Stimulated activated CD4-positive, alpha-beta T cell treated with anti-CD3 and anti-CD28 coated beads, Interleukin-1b, Interleukin-23, amount 100 ng/mL, for 24 hours (primary cell): ENCODE data around the gene GK2.

Experiments used
- DNase-seq, 4 experiments: peaks; one replicate each; pipeline ENCODE4 v3.0.0-alpha.2; 2020; ENCODE audit warnings: low read depth in 4 of 4, low spot score in 1 of 4

GK2 gene

DNA sequence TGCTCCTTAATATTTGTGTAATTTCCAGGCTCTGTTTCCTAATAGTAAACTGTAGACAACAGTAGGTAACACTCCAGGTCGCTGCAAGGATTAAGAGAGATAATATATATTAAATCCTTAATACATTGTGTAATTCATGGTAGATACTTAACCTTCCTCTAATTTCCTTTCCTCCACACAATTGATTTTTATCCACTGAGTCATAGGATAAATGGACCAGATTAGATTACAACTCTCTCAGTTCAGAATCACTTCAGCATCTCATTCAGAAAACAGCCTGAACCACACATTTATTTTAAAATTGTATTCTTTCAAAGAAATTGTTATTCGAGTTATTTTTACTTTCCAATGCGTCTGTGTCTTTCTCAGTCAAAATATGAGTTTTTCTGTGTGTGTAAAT, 17.1 kb downstream of the GK2 start:
- no peak for DNase-seq

DNA sequence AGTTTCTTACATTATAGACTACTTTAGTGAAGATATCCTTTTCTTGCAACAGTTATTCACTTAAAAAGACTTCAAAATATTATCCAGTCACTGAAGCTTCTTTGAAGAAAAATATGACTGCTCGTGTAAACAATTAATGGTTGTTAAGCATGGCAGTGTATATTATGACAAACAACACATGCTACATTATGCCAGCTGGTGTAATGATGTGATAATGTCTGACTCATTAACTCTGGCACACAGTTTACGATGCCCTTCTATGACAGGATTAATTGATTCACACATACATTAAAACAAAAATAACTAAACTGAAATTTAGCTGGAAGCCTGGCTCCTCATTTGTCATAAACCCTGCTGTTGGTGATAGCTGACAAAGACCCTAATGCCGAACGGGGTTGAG, 22.4 kb downstream of the GK2 start:
- no peak for DNase-seq

DNA sequence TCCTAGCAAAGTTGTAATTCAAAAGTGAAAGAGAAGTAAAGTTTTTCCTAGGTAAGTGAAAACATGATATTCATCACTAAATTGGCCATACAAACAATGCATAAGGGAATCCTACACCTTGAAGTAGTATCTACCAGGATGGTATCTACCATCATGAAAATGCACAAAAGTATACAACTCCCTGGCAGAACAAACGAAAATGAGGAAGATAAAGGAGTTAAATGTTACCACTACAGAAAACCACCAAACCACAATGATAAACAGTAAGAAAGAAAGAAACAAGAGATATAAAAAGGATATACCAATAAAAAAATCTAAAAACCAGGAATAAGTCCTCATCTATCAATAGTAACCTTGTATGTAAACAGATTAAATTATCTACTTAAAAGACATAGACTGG, 26.9 kb downstream of the GK2 start:
- no peak for DNase-seq

DNA sequence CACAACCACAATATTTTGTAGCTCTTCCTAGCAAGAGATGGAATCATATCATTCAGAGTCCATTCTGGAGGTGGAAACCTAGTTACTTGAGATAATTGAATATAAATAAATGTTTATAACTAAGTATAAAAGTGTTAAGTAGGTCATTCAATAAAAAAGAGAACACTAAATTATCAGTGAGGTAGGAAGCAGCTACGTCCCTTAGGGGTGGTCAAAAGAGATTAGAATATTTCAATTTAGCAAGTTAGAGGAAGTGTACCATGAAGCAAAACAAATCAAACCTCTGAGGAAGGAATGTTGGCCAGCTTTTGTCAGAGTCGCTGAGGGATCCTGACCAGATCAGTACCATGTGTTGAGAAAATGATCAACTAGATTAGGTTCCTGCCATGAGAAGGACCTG, 38.0 kb downstream of the GK2 start:
- DNase-seq: no peak

DNA sequence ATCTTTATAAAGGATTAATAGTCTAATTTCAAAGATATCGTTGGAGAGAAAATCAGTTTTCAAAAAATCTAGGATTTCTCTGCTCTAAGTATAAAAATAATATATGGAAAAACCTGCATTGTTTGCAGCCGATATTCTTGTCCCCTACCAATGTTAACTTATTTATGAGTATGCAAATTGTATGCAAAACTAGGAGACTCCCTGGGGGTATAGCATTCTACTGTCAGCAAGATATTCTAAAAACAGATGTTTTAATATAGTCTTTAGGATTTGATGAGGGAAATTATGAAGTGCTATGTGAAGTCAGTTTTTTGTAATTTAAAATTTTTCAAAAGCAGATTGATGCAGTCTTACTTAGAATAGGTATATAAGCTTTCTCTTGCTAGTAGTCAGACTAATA, 40.9 kb downstream of the GK2 start:
- no peak for DNase-seq

DNA sequence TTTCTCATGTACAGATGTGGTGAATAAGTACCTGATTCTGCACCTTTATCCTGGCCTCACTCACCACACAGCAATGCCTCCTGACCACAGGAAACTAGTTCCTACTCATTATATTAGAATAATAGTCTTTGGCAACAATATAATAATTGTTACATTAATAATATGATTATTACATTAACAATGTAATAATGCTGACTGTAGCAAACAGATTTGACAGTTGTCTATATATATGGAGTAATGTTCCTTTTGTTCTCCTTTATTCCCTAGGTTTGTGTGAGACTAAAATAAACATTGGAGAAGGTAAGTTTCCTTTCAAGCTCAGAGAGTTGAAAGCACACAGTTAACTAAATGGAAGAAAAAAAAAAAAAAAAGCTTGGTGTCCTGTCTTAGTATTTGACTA, 41.6 kb downstream of the GK2 start:
- DNase-seq: no peak

DNA sequence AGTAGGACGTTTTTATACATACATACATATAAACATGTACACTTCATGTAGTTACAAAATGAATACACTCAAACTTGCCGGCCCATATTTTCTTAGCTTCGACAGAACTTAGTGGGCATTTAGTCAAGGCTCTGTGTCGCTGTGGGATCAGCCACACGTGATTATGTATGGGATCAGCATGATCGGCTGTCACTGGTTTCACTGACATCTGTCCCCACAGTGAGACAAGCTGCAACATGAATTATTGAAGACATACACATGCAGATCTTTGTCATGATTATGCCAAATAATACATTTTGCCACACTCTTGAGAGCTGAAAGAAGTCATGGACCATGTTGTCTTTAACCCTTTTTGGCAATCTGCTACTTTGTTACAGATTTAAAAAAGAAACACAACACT, 44.0 kb downstream of the GK2 start:
- no peak for DNase-seq

DNA sequence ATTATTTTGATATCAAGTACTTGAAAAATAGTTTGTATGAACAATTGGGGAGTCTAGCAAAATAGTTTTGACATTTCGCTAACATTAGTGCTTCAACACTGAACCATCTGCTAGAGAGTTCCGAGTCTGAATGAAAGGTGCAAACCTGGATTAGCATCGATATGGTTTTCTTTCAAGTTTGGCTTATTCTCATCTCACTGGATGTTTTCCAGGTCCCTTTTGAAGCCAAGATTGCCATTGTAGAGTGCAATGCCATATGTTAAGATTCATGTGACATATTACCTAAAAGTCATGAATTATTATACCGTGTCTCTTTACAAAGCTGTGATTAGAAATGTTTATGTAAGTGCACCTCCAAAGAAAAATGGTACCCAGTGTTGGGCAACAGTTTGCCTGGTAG, 45.4 kb downstream of the GK2 start:
- DNase-seq: no peak

DNA sequence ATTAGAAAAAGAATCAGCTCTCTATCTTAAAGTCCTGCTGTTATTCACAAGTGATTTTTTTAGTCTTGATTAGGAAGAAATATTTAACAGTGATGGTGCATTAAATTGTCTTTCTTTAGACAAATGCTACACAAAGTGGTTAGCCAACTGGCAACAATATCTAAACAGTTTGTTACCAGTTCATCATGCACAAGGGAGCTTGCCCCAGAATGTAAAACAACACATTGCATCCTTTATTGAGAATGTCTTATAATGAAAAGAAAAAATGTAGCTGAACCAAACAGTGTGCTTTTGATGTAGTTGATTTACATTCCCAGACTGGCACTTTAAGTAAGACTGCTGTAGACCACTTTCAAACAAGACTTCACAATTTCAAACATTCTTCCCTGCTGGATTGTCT, 48.0 kb downstream of the GK2 start:
- no peak for DNase-seq

DNA sequence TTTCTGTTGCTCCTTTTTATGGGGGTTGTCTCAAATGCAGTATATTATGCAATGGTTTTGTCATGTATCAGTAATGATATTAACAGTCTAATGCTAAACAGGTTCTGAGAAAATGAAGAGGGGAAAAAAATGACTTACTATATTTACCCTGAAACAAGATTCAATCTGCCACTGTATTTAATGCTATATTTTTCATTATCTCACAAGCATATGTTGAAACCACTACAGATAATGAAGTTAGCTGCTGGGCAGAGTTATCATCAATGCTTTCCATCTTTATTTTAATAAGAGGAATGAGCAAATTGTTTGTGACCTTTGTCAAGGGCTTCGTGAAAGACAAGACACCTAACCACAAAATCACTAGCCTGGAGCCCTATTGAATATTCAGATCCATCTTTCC, 49.6 kb downstream of the GK2 start:
- no peak for DNase-seq

DNA sequence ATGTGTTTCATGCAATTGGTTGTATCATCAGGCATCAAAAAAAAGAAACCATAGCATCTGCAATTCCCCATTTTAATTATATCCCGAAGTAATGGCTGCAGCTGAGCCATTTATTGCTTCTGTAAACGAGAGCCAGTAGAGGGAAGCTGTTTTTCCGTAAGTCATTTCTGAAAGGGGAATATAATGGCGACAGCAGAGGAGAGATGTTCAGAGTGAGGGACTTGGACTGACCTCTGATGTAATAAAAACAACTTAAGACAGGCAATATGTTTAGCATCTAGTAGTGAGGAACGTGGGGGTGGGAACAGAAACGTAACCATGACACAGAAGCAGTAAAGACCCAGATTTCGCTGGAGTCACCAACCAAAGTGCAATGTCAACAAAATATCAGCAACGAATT, 50.7 kb downstream of the GK2 start:
- no peak for DNase-seq
